SH-SY5Y (cell line): ENCODE measurements around the gene SENP2.

Experiments
- GATA2 ChIP-seq: IDR thresholded peaks from 2 replicates; pipeline ENCODE4 v1.6.1; 2011; ENCODE audit warnings: mild to moderate bottlenecking, low read depth, low read length
- GATA3 ChIP-seq: IDR thresholded peaks from 2 replicates; pipeline ENCODE4 v1.6.1; 2011; ENCODE audit warnings: low read depth, mild to moderate bottlenecking, low read length, moderate library complexity

DNA sequence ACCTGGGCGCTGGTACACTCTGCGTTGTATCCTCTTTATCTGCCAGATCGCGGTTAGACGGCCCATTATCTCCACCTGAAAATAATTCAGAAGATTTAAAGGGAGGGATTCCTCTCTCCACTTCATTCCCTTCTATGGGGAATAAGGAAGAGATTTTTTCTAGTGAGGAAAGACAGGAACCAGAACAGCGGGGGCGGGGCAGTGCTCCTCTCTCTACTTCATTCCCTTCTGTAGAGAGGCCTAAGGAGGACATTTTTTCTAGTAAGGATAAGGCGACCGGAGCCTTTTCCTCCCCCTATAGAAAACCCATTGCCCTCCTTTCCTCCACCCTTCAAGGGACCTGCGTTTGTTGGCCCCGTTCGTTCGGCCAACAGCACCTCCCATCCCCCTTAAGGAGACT lies 25.4 kb upstream of the SENP2 start:
- TF ChIP-seq GATA2, result no peak
- no peak for TF ChIP-seq GATA3
